Jurkat, Clone E6-1 (cell line): ENCODE results near the gene TCF3.
A peak's percentile ranks its signal among the peaks of the same experiment; 100 is the strongest.
"Not testable (repeated sequence)": the region's sequence is repeated elsewhere in the genome, so short reads cannot be mapped to it uniquely, and the experiment has no call there.

Experiments
- DNase-seq: peaks from one replicate; pipeline ENCODE4 v3.0.0-alpha.2; 2011; ENCODE audit warnings: low read depth, low spot score
- H3K4me3 ChIP-seq: 2 replicates; pipeline ENCODE4 v1.5.1; 2011; ENCODE audit warnings: mild to moderate bottlenecking, low read length, control low read depth, moderate library complexity

Gene TCF3

GRCh38 chr19:1655131-1655981, 2.9 kb upstream of the TCF3 start:
- DNase-seq = no peak
- H3K4me3 ChIP-seq = no peak overlapping the region

GRCh38 chr19:1654178-1654792, 1.9 kb upstream of the TCF3 start:
- H3K4me3 ChIP-seq = no peak overlapping the region
- DNase-seq = no peak

- peak overlapping the region; percentile 62 for H3K4me3 ChIP-seq
- no peak for DNase-seq
Observed at GRCh38 chr19:1653300-1653628, 849 bp upstream of the TCF3 start.

DNA sequence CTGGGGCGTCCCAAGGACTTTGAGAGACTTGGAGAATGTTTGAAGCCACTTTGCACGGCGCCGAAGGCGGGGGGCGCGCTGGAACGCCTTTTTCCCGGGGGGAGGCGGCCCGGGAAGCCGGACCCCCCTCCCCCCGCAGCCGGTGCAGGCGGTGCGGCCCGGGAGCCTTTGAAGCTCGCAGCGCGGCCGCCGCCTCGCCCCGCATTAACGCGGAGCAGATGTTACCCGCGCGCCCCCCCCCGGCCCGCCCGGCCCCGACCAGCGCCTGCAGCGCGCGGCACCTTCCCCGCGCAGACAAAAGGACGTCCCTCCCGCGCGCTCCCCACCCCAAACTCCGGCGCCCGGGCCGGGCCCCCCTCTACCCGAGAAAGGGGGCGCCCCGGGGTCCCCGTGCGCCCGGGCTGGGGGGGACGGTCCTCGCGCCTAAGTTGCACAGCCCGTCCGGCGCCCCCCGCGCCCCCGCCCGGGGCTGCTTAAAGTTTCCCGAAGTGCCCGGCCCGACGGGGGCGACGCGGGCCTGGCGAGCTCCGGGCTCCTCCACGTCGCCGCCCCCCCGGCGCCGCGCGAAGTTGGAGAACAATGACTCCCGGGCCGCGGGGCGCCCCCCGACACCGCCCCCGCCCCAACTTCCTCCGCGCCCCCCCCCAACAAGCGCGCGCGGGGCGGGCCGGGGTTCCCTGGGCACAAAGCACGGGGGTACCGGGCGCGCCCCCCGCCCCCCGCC, 685 bp downstream of the TCF3 start:
- peak overlapping the region; percentile 81 for H3K4me3 ChIP-seq
- DNase-seq = no peak

GRCh38 chr19:1650650-1651567, 1.5 kb downstream of the TCF3 start:
- H3K4me3 ChIP-seq = peak overlapping the region; percentile 81
- peak; percentile 78 for DNase-seq

DNA sequence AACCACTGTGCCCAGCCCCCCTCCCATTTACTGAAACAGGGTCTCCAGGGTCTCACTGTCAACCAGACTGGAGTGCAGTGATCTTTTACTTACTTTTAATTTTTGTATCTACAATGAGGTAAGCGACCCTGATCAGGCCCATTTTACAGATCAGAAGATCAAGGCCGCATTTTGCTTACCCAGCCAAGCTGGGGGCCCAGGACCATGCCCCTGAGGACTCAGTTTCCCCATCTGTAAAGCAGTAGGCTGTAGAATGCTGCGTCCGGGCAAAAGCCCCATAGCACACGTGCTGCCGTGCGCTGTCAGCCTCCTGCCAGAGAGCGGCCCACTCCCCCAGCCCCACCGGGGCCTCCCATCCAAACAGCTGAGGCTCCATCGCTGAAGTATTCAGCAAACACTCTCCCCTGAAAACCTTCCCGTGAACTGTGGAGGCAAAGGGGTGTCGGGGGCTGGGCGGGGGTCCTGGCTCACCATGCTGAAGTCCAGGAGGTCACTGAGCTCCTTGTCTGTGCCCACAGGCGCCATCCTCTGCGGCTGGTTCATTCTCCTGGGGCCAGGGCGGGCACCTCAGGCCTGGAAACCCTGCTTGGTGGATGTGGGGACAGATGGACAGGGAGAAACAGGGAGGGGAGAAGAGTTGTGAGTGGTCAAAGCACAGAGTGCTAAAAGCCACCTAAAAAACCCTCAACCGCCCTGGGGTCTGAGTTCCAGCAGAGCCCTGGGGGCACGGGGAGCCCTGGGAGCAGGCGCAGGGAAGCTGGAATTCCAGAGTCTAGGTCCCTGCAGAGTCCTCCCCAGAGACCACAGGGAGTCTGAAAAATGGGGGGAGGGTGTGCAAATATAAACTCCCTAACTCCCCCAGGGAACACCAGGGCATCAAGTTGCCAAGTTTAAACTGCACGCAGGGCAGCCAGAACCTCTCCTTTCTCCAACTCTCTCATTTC, 2.4 kb downstream of the TCF3 start:
- H3K4me3 ChIP-seq = peak overlapping the region; percentile 81
- no peak for DNase-seq

- DNase-seq = no peak
- H3K4me3 ChIP-seq = no peak overlapping the region
Observed at GRCh38 chr19:1648920-1649541, 3.4 kb downstream of the TCF3 start.

DNA sequence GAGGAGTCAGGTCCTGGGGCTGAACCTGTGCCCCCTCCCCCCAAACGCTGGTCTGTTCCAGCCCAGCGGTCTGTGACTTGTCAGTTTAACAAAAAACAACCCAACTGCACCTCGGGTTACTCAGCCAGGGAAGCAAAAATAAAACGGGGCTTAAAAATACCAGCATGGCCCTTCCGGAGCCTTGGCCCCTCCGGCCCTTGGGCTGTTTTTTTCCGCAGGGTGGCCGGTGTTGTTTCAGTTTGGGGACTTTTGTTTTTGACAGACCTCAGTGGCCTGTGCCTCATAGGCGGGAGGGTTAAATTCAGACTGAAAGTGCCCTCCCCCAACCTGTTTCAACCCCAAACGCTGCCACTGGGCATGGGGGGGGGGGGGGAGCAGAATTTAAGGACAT, 4.0 kb downstream of the TCF3 start:
- no peak for DNase-seq
- H3K4me3 ChIP-seq = no peak overlapping the region

DNA sequence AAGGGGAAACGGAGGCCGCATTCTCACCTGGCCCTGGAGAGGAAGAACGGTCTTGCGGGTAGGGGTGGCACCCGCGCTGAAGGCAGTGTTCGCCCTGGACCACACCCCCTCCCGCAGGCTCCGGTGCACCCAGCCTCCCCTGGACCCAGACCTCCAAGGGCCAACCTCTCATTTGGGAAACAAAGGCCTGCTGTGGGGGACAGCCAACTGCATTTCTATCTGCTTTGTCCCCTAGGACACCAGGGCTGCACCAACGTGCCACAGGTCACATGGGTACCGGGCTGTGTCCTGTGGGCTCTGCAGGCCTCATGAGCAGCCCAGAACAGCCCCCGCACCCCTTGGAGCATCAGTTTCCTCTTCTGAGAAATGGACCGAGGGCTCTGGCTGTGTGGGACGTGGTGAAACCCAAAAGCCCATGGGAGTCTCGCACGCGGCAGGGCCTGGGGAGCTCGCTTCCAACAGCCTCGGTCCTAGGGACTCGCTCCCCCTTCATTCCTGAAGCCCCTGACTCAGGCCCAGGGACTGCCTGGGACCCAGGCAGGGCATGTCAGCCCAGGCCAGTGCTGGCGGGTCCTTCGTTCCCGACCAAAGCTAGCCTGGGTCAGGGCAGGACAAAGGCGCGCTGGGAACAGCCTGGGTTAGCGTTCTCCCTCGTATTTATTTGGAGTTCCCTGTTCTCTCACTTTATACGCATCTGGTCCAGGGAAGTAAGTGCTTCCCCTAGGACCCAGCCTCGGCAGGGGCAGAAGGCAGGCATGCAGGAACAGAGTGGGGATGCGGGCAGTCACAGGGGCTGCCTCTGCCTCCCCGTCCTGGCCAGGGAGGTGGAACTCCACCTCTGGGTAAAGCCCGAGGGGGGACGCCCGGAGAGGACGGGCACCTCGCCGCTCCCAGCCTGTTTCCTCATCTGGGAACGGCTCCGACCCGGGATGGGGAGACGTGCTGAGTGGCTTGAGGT, 4.6 kb downstream of the TCF3 start:
- H3K4me3 ChIP-seq = no peak overlapping the region
- DNase-seq = no peak

GRCh38 chr19:1646659-1647453, 5.6 kb downstream of the TCF3 start:
- no peak for DNase-seq
- H3K4me3 ChIP-seq = no peak overlapping the region

GRCh38 chr19:1646149-1646548, 6.3 kb downstream of the TCF3 start:
- no peak for DNase-seq
- H3K4me3 ChIP-seq = no peak overlapping the region

- no peak overlapping the region for H3K4me3 ChIP-seq
- DNase-seq = no peak
Observed at GRCh38 chr19:1645299-1645698, 7.1 kb downstream of the TCF3 start.

DNA sequence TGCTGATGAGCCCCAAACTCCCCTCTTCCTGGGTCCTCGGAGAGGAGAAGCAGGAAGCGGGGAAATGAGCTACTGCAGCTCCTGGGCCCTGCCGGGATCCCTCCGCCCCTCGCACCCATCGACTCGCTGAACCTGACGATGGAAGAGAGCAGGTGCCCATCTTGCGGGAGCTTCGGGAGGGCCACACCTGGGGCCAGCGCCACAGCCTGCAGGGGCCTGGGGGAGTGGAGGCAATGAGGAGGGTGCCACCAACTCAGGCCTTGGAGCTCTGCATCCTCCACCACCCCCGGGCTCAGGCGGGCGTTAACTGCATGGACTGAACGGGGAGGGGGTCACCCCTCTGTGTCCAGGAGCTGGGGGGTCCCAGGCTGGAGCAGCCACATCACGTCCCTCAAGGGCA, 8.3 kb downstream of the TCF3 start:
- H3K4me3 ChIP-seq = no peak overlapping the region
- DNase-seq = no peak

DNA sequence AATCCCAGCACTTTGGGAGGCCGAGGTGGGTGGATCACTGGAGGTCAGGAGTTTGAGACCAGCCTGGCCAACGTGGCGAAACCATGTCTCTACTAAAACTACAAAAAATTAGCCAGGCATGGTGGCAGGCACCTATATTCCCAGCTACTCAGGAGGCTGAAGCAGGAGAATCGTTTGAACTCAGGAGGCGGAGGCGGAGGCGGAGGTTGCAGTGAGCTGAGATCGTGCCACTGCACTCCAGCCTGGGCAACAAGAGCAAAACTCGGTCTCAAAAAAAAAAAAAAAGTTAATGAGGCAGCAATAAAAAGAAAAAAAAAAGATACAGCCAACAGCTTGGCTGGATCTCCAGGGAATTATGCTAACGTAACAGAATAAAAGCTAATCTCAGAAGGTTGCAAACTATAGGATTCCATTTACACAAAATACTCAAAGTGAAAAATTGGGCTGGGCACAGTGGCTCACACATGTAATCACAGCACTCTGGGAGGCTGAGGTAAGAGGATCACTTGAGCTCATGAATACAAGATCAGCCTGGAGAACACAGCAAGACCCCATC, 11.4 kb downstream of the TCF3 start:
- H3K4me3 ChIP-seq, DNase-seq: not testable (repeated sequence)

DNA sequence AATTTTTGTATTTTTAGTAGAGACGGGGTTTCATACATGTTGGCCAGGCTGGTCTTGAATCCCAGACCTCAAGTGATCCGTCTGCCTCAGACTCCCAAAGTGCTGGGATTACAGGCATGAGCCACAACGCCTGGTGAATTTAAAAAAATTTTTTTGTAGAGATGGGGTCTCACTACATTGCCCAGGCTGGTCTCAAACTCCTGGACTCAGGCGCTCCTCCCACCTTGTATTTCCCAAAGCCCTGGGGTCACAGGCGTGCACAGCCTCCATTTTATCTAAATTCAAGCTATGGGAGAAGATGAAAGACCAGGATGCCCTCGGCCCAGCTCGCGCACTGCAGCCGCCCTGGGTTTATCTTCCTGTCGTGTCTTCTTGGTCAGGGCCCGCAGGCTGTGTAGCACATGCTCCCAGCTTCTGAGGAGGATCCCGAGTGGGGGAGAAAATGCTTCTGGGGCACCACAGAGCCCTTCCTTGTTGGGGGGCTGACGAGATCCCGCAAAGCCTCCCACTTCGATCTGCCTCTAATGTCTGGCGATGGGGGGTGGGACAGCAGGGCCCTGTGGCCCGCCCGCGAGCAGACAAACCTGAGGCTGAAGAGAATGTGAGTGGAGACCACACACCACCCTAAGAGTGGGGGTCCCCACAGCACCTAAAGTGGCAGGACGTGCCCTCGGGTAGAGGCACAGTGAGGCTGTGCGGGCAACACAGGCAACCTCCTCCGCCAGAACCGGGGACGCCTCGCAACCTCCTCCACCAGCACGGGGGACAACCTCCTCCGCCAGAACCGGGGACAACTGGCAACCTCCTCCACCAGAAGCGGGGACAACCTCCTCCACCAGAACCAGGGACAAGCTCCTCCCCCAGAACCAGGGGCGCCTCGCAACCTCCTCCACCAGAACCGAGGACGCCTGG, 15.8 kb downstream of the TCF3 start:
- H3K4me3 ChIP-seq = no peak overlapping the region
- no peak for DNase-seq
